ENCODE measurements around the gene HS3ST1. TPM values are rescaled to one million over a fixed set of nuclear protein-coding genes. Genes with fewer than 3 reads are reported as not detected.
"Not testable (repeated sequence)": the region's sequence is repeated elsewhere in the genome, so short reads cannot be mapped to it uniquely, and the experiment has no call there.

The HS3ST1 gene
- total RNA-seq, 2 donors from 2014 or later = 2.8 to 8.4 TPM

DNA sequence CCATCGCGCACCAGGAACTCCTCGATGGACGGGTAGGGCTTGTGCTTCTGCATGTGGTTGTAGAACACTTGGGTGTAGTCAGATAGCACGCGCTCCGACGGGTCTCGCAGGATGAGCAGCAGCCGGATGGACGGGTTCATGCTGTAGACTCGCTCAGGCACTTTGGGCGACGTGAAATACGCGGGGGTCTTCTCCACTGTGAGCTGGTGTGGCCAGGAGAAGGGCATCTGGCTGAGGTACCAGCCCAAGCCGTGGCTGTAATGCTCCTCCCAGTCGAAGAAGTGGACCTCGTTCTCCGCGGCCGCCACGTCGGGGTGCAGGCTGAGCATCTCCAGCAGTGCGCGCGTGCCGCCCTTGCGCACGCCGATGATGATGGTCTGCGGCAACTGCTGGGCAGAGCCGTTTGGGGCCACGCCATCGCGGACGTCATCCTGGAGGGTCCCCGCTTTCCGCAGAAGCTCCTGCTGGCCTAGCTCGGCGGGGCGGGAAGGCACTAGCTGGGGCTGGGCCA, 29.2 kb downstream of the HS3ST1 start:
- Histone ChIP-seq H3K9me3 (no peaks in the 10 kb centered on the region), H3K27ac (no peak overlapping the region), H3K4me1 (peaks cover 0 to 4% of the 10 kb centered on the region in 2 donors), H3K4me3 (no peak overlapping the region), H3K36me3 (peaks cover 9% of the 10 kb centered on the region), H3K27me3 (no peaks in the 10 kb centered on the region)
- DNase-seq (ENCODE audit: low spot score) = no peak
- TF ChIP-seq, protein P1, sequence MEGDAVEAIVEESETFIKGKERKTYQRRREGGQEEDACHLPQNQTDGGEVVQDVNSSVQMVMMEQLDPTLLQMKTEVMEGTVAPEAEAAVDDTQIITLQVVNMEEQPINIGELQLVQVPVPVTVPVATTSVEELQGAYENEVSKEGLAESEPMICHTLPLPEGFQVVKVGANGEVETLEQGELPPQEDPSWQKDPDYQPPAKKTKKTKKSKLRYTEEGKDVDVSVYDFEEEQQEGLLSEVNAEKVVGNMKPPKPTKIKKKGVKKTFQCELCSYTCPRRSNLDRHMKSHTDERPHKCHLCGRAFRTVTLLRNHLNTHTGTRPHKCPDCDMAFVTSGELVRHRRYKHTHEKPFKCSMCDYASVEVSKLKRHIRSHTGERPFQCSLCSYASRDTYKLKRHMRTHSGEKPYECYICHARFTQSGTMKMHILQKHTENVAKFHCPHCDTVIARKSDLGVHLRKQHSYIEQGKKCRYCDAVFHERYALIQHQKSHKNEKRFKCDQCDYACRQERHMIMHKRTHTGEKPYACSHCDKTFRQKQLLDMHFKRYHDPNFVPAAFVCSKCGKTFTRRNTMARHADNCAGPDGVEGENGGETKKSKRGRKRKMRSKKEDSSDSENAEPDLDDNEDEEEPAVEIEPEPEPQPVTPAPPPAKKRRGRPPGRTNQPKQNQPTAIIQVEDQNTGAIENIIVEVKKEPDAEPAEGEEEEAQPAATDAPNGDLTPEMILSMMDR (IDR thresholded peaks at IDR 0.05) = no peak

DNA sequence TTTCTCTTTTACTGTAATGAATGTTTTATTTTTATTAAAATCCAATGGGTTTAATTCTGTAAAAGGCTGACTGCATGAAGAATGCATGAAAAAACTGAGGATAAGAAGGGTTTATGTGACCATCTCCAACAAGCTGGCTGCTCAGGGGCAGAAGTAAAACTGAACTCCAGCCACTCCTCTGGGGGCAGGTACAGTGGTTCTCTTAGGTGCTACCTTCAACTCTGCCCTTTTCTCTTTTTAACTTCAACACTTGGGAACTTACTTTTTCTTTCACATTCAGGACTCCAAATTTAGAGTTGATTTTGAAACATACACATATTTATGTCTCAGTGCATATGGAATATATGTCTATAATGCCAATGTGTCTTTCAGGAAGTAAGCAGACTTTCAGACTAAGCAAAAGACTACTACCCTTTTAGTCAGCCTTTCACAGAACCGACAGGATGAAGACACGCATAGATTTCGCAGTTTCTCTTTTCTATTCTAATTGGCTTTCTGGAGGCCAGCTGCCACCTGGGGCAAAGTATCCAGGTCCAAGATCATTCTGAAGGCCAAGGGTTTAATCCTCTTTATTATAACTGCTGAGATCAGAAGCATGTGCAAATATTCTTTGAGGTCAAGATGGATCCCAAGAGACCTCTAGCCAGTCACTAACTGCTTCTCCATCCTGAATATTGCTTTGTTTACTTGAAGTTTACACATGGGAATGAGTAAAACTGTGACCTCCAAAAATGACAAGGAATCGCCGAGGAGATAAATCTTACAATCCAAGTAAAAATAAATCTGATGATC, 30.7 kb downstream of the HS3ST1 start:
- H3K27me3 ChIP-seq = no peaks in the 10 kb centered on the region
- H3K9me3 ChIP-seq = no peaks in the 10 kb centered on the region
- H3K4me3 ChIP-seq = no peak overlapping the region
- TF ChIP-seq, protein P1 (IDR thresholded peaks at IDR 0.05) = no peak
- H3K4me1 ChIP-seq = peaks cover 0 to 4% of the 10 kb centered on the region in 2 donors
- H3K36me3 ChIP-seq = peaks cover 9% of the 10 kb centered on the region
- DNase-seq (ENCODE audit: low spot score) = no peak
- no peak overlapping the region for H3K27ac ChIP-seq

GRCh38 chr4:11397146-11397545, 31.5 kb downstream of the HS3ST1 start:
- Histone ChIP-seq H3K9me3 (no peaks in the 10 kb centered on the region), H3K27me3 (no peaks in the 10 kb centered on the region), H3K4me1 (peaks cover 0 to 4% of the 10 kb centered on the region in 2 donors), H3K27ac (no peak overlapping the region), H3K36me3 (peaks cover 9% of the 10 kb centered on the region), H3K4me3 (no peak overlapping the region)
- TF ChIP-seq, protein P1 (IDR thresholded peaks at IDR 0.05) = no peak
- no peak for DNase-seq (ENCODE audit: low spot score)

DNA sequence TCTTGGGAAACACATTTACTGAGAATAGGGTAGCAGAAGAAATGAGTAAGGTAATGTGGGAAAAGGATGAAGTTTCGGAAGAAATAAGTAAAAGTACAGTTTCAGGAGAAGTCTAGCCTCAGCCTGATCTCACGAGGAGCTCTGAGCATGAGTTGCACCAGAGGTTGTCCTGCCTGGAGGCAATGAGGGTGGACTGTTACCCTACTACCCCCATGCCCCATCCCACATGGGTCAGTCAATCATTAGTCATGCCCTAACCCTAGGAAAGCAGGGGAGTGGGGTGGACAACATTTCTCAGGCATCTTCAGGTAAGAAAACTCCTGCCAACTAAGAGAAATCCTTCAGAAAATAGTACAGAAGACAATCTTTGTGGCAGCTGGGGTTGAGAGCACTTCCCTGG, 35.1 kb downstream of the HS3ST1 start:
- Histone ChIP-seq H3K27me3 (no peaks in the 10 kb centered on the region), H3K36me3 (no peaks in the 10 kb centered on the region), H3K27ac (no peak overlapping the region), H3K4me3 (no peak overlapping the region), H3K9me3 (no peaks in the 10 kb centered on the region), H3K4me1 (peaks cover 0 to 4% of the 10 kb centered on the region in 2 donors)
- TF ChIP-seq, protein P1 (IDR thresholded peaks at IDR 0.05) = no peak
- DNase-seq (ENCODE audit: low spot score) = no peak

DNA sequence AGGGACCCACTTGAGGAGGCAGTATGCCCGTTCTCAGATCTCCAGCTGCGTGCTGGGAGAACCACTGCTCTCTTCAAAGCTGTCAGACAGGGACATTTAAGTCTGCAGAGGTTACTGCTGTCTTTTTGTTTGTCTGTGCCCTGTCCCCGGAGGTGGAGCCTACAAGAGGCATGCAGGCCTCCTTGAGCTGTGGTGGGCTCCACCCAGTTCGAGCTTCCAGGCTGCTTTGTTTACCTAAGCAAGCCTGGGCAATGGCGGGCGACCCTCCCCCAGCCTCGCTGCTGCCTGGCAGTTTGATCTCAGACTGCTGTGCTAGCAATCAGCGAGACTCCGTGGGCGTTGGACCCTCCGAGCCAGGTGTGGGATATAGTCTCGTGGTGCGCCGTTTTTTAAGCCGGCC, 44.6 kb downstream of the HS3ST1 start:
- H3K4me1 ChIP-seq; H3K27ac ChIP-seq; DNase-seq (ENCODE audit: low spot score); H3K9me3 ChIP-seq; H3K27me3 ChIP-seq; H3K4me3 ChIP-seq; H3K36me3 ChIP-seq: not testable (repeated sequence)

GRCh38 chr4:11376571-11376970, 52.1 kb downstream of the HS3ST1 start:
- H3K9me3 ChIP-seq = no peaks in the 10 kb centered on the region
- DNase-seq (ENCODE audit: low spot score) = no peak
- TF ChIP-seq, protein P1 (IDR thresholded peaks at IDR 0.05) = no peak
- H3K36me3 ChIP-seq = no peaks in the 10 kb centered on the region
- no peak overlapping the region for H3K4me3 ChIP-seq
- no peak overlapping the region for H3K27ac ChIP-seq
- no peaks in the 10 kb centered on the region for H3K4me1 ChIP-seq
- no peaks in the 10 kb centered on the region for H3K27me3 ChIP-seq

Measured in right atrium auricular region (tissue), 2 donors.